ENCODE results near the gene RB1.

The RB1 gene

GRCh38 chr13:48496271-48497161 is 193.0 kb downstream of the RB1 start:
- no peak for TF ChIP-seq CTCF (conservative IDR thresholded peaks at IDR 0.05; ENCODE audit: low read depth, low read length)

GRCh38 chr13:48497669-48498068 is 194.1 kb downstream of the RB1 start:
- no peak for TF ChIP-seq CTCF (conservative IDR thresholded peaks at IDR 0.05; ENCODE audit: low read depth, low read length)
- DNase-seq (ENCODE audit: low read depth) = no peak
- no peak overlapping the region for H3K4me3 ChIP-seq (ENCODE audit: low read depth, low read length)

More at GRCh38 chr13:48496271-48497161, 193.0 kb downstream of the RB1 start:
- no peak for DNase-seq (ENCODE audit: low read depth)
- no peak overlapping the region for H3K4me3 ChIP-seq (ENCODE audit: low read depth, low read length)

GRCh38 chr13:48500652-48501197 is 197.2 kb downstream of the RB1 start:
- no peak for TF ChIP-seq CTCF (conservative IDR thresholded peaks at IDR 0.05; ENCODE audit: low read depth, low read length)
- H3K4me3 ChIP-seq (ENCODE audit: low read depth, low read length) = no peak overlapping the region
- DNase-seq (ENCODE audit: low read depth) = peak; percentile 97

GRCh38 chr13:48501705-48502104 is 198.2 kb downstream of the RB1 start:
- DNase-seq (ENCODE audit: low read depth) = peak; percentile 8
- TF ChIP-seq CTCF (conservative IDR thresholded peaks at IDR 0.05; ENCODE audit: low read depth, low read length) = no peak
- H3K4me3 ChIP-seq (ENCODE audit: low read depth, low read length) = no peak overlapping the region

GRCh38 chr13:48502601-48503319 is 199.2 kb downstream of the RB1 start:
- no peak for DNase-seq (ENCODE audit: low read depth)
- no peak overlapping the region for H3K4me3 ChIP-seq (ENCODE audit: low read depth, low read length)
- TF ChIP-seq CTCF (conservative IDR thresholded peaks at IDR 0.05; ENCODE audit: low read depth, low read length) = no peak

GRCh38 chr13:48504606-48505005 is 201.1 kb downstream of the RB1 start:
- no peak for DNase-seq (ENCODE audit: low read depth)
- no peak for TF ChIP-seq CTCF (conservative IDR thresholded peaks at IDR 0.05; ENCODE audit: low read depth, low read length)
- no peak overlapping the region for H3K4me3 ChIP-seq (ENCODE audit: low read depth, low read length)

Measured in choroid plexus epithelial cell (primary cell).